ENCODE data around the gene PLG.
A peak's percentile ranks its signal among the peaks of the same experiment; 100 is the strongest.
"Not testable (repeated sequence)": the region's sequence is repeated elsewhere in the genome, so short reads cannot be mapped to it uniquely, and the experiment has no call there.

Gene PLG

DNA sequence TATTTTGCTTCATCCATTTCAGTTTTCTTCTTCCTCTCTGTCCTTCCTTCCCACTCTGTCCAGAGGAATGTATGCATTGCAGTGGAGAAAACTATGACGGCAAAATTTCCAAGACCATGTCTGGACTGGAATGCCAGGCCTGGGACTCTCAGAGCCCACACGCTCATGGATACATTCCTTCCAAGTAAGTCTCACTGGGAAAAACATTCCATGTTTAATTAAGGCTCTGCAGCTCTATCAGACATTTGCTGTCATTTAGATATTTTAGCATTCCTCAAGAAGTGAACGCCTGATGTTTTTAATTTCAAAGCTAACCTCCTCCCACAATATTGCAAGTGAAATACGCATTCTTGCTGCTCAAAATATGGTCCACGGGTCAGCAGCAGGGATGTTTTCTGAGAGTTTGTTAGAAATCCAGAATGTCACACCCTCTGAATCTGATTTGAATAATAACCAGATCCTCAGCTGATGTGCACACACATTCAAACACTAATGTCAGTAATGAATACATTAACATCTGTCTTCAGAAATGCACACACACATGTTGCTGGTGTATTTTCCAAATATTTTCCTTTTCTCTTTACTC, 12.8 kb downstream of the PLG start:
- Histone ChIP-seq H3K36me3 (ENCODE audit: control insufficient read depth, insufficient read depth, low read length) (no peaks in the 10 kb centered on the region), H3K27me3 (ENCODE audit: control insufficient read depth, insufficient read depth, low read length) (no peaks in the 10 kb centered on the region), H3K9ac (ENCODE audit: low read depth, low read length) (no peak overlapping the region), H3K9me3 (ENCODE audit: control insufficient read depth, insufficient read depth, low read length) (no peaks in the 10 kb centered on the region), H3K4me1 (ENCODE audit: control insufficient read depth, insufficient read depth, low read length) (no peaks in the 10 kb centered on the region), H3K4me3 (ENCODE audit: low read depth, low read length) (no peak overlapping the region)

DNA sequence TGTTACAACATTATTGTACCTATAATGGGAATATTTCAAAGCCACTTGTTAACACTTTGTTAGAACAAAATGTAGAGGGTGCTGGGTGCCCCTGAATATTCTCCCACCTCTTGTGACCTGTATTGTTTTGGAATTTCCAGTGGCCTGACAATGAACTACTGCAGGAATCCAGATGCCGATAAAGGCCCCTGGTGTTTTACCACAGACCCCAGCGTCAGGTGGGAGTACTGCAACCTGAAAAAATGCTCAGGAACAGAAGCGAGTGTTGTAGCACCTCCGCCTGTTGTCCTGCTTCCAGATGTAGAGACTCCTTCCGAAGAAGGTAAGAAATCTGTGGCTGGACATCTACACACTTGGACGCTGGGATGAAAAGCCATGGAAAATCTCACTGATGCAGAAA, 28.9 kb downstream of the PLG start:
- Histone ChIP-seq H3K36me3 (ENCODE audit: control insufficient read depth, insufficient read depth, low read length) (no peaks in the 10 kb centered on the region), H3K27me3 (ENCODE audit: control insufficient read depth, insufficient read depth, low read length) (no peaks in the 10 kb centered on the region), H3K4me3 (ENCODE audit: low read depth, low read length) (no peak overlapping the region), H3K9ac (ENCODE audit: low read depth, low read length) (no peak overlapping the region), H3K4me1 (ENCODE audit: control insufficient read depth, insufficient read depth, low read length) (no peaks in the 10 kb centered on the region), H3K9me3 (ENCODE audit: control insufficient read depth, insufficient read depth, low read length) (no peaks in the 10 kb centered on the region)

DNA sequence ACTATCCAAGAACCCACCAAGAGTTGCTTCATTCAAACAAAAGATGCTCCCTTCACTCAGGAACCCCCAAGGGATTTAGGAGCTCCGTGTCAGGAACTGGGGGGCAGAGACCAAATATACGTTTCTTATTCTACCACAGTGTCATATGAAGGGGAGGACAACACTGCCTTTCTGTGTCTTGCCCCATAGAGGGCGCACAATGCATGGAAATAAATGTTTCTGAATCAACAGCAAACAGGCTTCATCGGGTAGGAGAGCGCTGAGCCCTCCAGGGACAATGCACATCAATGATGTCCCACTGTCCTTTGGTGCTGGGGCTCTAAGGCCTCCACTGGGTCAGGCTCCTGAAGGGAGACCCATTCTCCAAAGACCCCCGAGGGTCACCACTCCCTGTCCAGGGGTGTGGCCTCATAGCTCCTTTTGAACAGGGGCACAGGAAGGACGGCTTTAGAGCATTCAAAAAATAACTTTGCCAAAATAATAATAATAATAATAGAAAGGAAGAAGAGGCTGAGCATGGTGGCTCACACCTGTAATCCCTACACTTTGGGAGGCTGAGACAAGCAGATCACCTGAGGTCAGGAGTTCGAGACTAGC, 31.1 kb downstream of the PLG start:
- H3K4me3 ChIP-seq (ENCODE audit: low read depth, low read length): no peak overlapping the region
- no peaks in the 10 kb centered on the region for H3K4me1 ChIP-seq (ENCODE audit: control insufficient read depth, insufficient read depth, low read length)
- no peak overlapping the region for H3K9ac ChIP-seq (ENCODE audit: low read depth, low read length)
- H3K27me3 ChIP-seq (ENCODE audit: control insufficient read depth, insufficient read depth, low read length): no peaks in the 10 kb centered on the region
- no peaks in the 10 kb centered on the region for H3K36me3 ChIP-seq (ENCODE audit: control insufficient read depth, insufficient read depth, low read length)
- no peaks in the 10 kb centered on the region for H3K9me3 ChIP-seq (ENCODE audit: control insufficient read depth, insufficient read depth, low read length)

DNA sequence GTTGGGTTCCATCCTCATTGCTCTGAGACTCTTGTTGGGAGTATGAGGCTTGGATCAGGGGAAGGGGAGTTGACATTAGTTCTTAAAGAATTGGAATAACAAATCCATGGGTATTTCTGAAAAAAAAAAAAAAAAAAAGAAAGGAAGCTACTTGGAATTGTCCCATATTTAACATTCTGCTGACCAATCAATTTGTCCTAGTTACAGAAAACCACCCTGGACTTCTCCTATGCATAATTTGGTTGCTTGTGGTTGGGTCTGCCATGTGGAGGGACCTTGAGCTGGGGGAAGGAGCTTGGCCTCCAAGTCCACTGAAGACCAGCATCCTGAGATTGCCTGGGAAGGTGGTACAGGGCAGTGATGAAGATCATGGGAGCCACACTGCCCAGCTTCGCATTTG, 32.6 kb downstream of the PLG start:
- no peaks in the 10 kb centered on the region for H3K36me3 ChIP-seq (ENCODE audit: control insufficient read depth, insufficient read depth, low read length)
- no peaks in the 10 kb centered on the region for H3K9me3 ChIP-seq (ENCODE audit: control insufficient read depth, insufficient read depth, low read length)
- H3K4me1 ChIP-seq (ENCODE audit: control insufficient read depth, insufficient read depth, low read length): no peaks in the 10 kb centered on the region
- no peak overlapping the region for H3K4me3 ChIP-seq (ENCODE audit: low read depth, low read length)
- H3K27me3 ChIP-seq (ENCODE audit: control insufficient read depth, insufficient read depth, low read length): no peaks in the 10 kb centered on the region
- no peak overlapping the region for H3K9ac ChIP-seq (ENCODE audit: low read depth, low read length)

DNA sequence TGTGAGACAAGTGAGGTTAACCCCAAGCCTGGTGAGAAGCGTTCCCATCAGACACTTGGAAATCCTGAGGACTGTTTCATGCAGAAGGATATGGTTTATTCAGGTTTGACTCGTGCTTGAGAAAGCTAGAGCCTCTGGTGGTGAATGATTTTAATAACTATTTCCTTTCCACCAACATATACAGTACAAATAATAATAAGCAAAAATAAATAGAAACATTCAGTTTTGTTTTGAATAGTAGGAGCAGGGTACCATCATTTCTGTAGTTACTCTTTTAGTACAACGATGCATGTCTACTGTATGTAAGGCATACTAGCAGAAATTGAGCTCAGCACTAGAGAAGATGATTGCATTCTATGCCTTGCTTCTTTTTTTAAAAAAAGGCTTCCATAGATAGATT, 33.5 kb downstream of the PLG start:
- H3K27me3 ChIP-seq (ENCODE audit: control insufficient read depth, insufficient read depth, low read length): no peaks in the 10 kb centered on the region
- H3K4me1 ChIP-seq (ENCODE audit: control insufficient read depth, insufficient read depth, low read length): no peaks in the 10 kb centered on the region
- H3K9ac ChIP-seq (ENCODE audit: low read depth, low read length): no peak overlapping the region
- no peak overlapping the region for H3K4me3 ChIP-seq (ENCODE audit: low read depth, low read length)
- H3K36me3 ChIP-seq (ENCODE audit: control insufficient read depth, insufficient read depth, low read length): no peaks in the 10 kb centered on the region
- H3K9me3 ChIP-seq (ENCODE audit: control insufficient read depth, insufficient read depth, low read length): no peaks in the 10 kb centered on the region

DNA sequence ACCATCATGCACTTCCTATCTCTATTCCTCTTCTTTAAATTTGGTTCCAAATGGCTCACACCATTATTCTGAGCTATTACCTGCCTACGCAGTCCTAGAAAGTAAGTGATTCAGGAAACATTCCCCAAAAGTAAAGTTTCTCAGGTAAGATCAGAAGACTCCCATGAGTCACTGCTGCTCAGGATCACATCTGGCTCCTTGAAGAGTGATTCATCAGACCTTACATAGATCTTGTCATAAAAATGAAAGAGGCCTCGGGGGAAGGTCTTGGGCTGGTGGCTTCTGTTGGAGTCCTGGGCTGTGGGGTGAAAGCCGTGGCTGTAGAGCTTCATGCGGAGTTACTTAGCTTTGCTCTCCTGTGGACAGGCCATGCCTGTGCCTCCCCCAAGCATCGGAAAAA, 35.9 kb downstream of the PLG start:
- H3K36me3 ChIP-seq (ENCODE audit: control insufficient read depth, insufficient read depth, low read length): no peaks in the 10 kb centered on the region
- H3K9ac ChIP-seq (ENCODE audit: low read depth, low read length): no peak overlapping the region

DNA sequence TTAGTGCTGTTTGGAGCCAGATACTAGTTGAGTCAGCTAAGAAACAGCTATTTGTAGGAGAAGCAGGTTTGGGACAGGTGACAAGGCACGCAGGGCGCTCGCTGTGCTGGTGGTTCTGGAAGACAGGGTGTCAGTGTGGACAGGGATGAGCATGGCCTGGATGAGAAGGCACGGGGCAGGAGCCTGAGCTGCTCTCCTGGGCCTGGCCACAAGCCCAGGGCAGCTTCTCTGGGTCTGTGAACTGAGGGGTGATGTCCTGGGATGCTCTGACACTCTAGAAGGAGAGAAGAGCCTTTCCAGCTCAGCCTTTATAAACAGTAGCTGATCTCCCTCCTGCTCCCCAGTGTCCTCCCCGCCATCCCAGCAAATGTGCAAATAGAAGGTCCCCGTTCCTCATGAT, 37.9 kb downstream of the PLG start:
- Histone ChIP-seq H3K4me1 (ENCODE audit: control insufficient read depth, insufficient read depth, low read length) (no peaks in the 10 kb centered on the region), H3K4me3 (ENCODE audit: low read depth, low read length) (no peak overlapping the region), H3K36me3 (ENCODE audit: control insufficient read depth, insufficient read depth, low read length) (no peaks in the 10 kb centered on the region), H3K9ac (ENCODE audit: low read depth, low read length) (no peak overlapping the region), H3K27me3 (ENCODE audit: control insufficient read depth, insufficient read depth, low read length) (no peaks in the 10 kb centered on the region), H3K9me3 (ENCODE audit: control insufficient read depth, insufficient read depth, low read length) (no peaks in the 10 kb centered on the region)

More for the DNA sequence above, 35.9 kb downstream of the PLG start:
- no peaks in the 10 kb centered on the region for H3K27me3 ChIP-seq (ENCODE audit: control insufficient read depth, insufficient read depth, low read length)
- H3K9me3 ChIP-seq (ENCODE audit: control insufficient read depth, insufficient read depth, low read length): no peaks in the 10 kb centered on the region
- H3K4me1 ChIP-seq (ENCODE audit: control insufficient read depth, insufficient read depth, low read length): no peaks in the 10 kb centered on the region
- no peak overlapping the region for H3K4me3 ChIP-seq (ENCODE audit: low read depth, low read length)

DNA sequence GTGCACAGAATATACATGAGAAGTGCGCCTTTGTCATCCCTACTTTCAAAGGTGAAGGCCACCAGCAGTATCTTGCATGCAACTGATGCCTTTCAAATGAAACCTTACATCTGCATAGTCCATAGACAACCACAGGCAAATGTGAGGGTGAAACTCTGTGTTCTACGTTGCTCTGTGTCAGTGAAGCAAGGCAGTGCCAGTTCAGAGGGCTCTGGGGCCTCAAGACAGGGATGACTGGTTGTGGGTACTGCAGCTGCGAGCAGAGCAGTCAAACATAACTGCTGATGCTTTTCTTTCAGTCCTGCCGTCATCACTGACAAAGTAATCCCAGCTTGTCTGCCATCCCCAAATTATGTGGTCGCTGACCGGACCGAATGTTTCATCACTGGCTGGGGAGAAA, 39.0 kb downstream of the PLG start:
- not testable (repeated sequence) for H3K9ac ChIP-seq (ENCODE audit: low read depth, low read length); H3K4me1 ChIP-seq (ENCODE audit: control insufficient read depth, insufficient read depth, low read length); H3K27me3 ChIP-seq (ENCODE audit: control insufficient read depth, insufficient read depth, low read length); H3K4me3 ChIP-seq (ENCODE audit: low read depth, low read length); H3K36me3 ChIP-seq (ENCODE audit: control insufficient read depth, insufficient read depth, low read length); H3K9me3 ChIP-seq (ENCODE audit: control insufficient read depth, insufficient read depth, low read length)

DNA sequence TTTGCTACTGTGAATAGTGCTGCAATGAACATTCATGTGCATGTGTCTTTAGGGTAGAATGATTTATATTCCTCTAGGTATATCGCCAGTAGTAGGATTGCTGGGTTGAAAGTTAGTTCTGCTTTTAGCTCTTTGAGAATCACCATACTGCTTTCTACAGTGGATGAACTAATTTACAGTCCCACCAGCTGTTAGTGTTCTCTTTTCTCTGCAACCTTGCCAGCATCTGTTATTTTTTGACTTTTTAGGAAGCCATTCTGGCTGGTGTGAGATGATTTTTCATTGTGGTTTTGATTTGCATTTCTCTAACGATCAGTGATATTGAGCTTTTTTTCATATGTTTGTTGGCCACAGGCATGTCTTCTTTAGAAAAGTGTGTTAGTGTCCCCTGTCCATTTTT, 40.0 kb downstream of the PLG start:
- H3K9ac ChIP-seq (ENCODE audit: low read depth, low read length): no peak overlapping the region

DNA sequence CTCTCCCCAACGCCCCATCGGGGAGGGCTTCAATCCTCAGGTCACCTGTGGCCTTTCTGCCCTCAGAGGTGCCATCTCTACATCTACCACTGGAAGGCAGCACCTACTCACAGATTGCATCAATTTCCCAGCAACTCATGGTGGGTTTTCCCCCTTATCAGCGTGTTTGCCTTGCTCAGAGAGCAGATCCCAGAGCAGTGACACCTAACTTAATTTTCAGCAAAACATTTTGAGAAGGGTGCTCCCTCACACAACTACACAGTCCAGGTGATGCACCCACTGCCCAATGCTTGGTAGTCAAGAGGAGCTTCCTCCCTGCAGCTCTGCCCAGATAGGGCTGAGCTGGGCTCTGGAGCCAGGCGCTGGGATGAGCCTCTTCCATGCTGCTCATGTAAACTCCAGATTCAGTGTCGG, 48.2 kb downstream of the PLG start:
- H3K36me3 ChIP-seq (ENCODE audit: control insufficient read depth, insufficient read depth, low read length): no peaks in the 10 kb centered on the region
- no peaks in the 10 kb centered on the region for H3K9me3 ChIP-seq (ENCODE audit: control insufficient read depth, insufficient read depth, low read length)
- H3K27me3 ChIP-seq (ENCODE audit: control insufficient read depth, insufficient read depth, low read length): peaks cover 3% of the 10 kb centered on the region
- H3K9ac ChIP-seq (ENCODE audit: low read depth, low read length): no peak overlapping the region
- H3K4me3 ChIP-seq (ENCODE audit: low read depth, low read length): peak overlapping the region; percentile 19
- no peaks in the 10 kb centered on the region for H3K4me1 ChIP-seq (ENCODE audit: control insufficient read depth, insufficient read depth, low read length)

More for the DNA sequence above, 40.0 kb downstream of the PLG start:
- no peaks in the 10 kb centered on the region for H3K27me3 ChIP-seq (ENCODE audit: control insufficient read depth, insufficient read depth, low read length)
- no peaks in the 10 kb centered on the region for H3K4me1 ChIP-seq (ENCODE audit: control insufficient read depth, insufficient read depth, low read length)
- no peak overlapping the region for H3K4me3 ChIP-seq (ENCODE audit: low read depth, low read length)
- H3K36me3 ChIP-seq (ENCODE audit: control insufficient read depth, insufficient read depth, low read length): no peaks in the 10 kb centered on the region
- H3K9me3 ChIP-seq (ENCODE audit: control insufficient read depth, insufficient read depth, low read length): no peaks in the 10 kb centered on the region

DNA sequence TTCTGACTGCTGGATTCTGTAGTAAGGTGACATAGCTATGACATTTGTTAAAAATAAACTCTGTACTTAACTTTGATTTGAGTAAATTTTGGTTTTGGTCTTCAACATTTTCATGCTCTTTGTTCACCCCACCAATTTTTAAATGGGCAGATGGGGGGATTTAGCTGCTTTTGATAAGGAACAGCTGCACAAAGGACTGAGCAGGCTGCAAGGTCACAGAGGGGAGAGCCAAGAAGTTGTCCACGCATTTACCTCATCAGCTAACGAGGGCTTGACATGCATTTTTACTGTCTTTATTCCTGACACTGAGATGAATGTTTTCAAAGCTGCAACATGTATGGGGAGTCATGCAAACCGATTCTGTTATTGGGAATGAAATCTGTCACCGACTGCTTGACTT, 51.2 kb downstream of the PLG start:
- H3K4me1 ChIP-seq (ENCODE audit: control insufficient read depth, insufficient read depth, low read length); H3K36me3 ChIP-seq (ENCODE audit: control insufficient read depth, insufficient read depth, low read length); H3K4me3 ChIP-seq (ENCODE audit: low read depth, low read length); H3K27me3 ChIP-seq (ENCODE audit: control insufficient read depth, insufficient read depth, low read length); H3K9me3 ChIP-seq (ENCODE audit: control insufficient read depth, insufficient read depth, low read length); H3K9ac ChIP-seq (ENCODE audit: low read depth, low read length): not testable (repeated sequence)

DNA sequence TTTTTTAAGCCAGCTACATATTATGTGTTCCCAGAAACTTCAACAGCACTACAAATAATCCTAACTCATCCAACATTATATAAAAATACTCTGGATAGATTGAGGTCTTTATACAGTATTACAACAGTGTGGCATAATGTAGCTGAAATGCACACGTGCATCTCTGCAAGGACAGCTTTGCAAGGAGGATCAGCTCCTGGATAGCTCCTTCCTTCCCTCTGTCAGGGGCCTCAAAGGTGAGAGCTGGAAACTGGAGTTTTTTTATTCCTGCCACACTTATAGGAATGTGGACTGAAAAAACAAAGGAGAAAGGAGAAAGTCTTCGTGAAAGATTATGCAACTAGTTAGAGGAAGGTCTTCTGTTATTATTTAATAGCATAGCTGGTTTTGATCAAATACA, 53.1 kb downstream of the PLG start:
- Histone ChIP-seq H3K9ac (ENCODE audit: low read depth, low read length) (no peak overlapping the region), H3K27me3 (ENCODE audit: control insufficient read depth, insufficient read depth, low read length) (peaks cover 3% of the 10 kb centered on the region), H3K4me3 (ENCODE audit: low read depth, low read length) (no peak overlapping the region), H3K36me3 (ENCODE audit: control insufficient read depth, insufficient read depth, low read length) (no peaks in the 10 kb centered on the region), H3K4me1 (ENCODE audit: control insufficient read depth, insufficient read depth, low read length) (no peaks in the 10 kb centered on the region), H3K9me3 (ENCODE audit: control insufficient read depth, insufficient read depth, low read length) (no peaks in the 10 kb centered on the region)
